ENCODE data around the gene PATZ1. TPM values are rescaled to one million over a fixed set of nuclear protein-coding genes. Genes with fewer than 3 reads are reported as not detected.
A peak's percentile ranks its signal among the peaks of the same experiment; 100 is the strongest.
"Not testable (repeated sequence)": the region's sequence is repeated elsewhere in the genome, so short reads cannot be mapped to it uniquely, and the experiment has no call there.

Gene PATZ1
- total RNA-seq, 1 experiment from 2014 or later = 28.2 TPM

GRCh38 chr22:31321421-31321820, 24.7 kb downstream of the PATZ1 start:
- CTCF ChIA-PET = interaction anchor here (0.6 kb wide), 1 partner anchor 49 kb away, joined by 3 read pairs; no protein-coding TSS in a partner anchor
- H3K9me2 ChIP-seq (ENCODE audit: insufficient read depth) = no peaks in the 10 kb centered on the region
- DNase-seq = no peak
- H2AFZ ChIP-seq = no peak overlapping the region
- no peak for TF ChIP-seq EZH2 (IDR thresholded peaks at IDR 0.05; ENCODE audit: low read depth)
- intact Hi-C loops (cut with micrococcal nuclease; ENCODE audit: unreplicated experiment) = no loop called here
- H3F3A ChIP-seq (ENCODE audit: insufficient read depth, low read depth) = no peaks in the 10 kb centered on the region; the same call in 1 of the 2 replicates
- H3K36me3 ChIP-seq (ENCODE audit: low read depth) = peaks cover 10% of the 10 kb centered on the region; the same call in 1 of the 2 replicates
- H3K4me1 ChIP-seq (replicated peaks; ENCODE audit: insufficient read depth) = no peaks in the 10 kb centered on the region
- no peaks in the 10 kb centered on the region for H3K79me2 ChIP-seq (ENCODE audit: low read depth)
- no peaks in the 10 kb centered on the region for H3K9me3 ChIP-seq (ENCODE audit: insufficient read depth, low read depth)
- H3K27ac ChIP-seq = no peak overlapping the region
- H3K27me3 ChIP-seq (ENCODE audit: insufficient read depth, low read depth) = no peaks in the 10 kb centered on the region
- no peak overlapping the region for H3K4me2 ChIP-seq
- POLR2A ChIA-PET (ENCODE audit: unreplicated experiment) = interaction anchor here (0.6 kb wide), 1 partner anchor 924 kb away, joined by 4 read pairs; no protein-coding TSS in a partner anchor
- no peak overlapping the region for H3K4me3 ChIP-seq
- no TSS peak for BruUV-seq (replicated peaks)
- H4K20me1 ChIP-seq (ENCODE audit: insufficient read depth) = no peaks in the 10 kb centered on the region

GRCh38 chr22:31314220-31314619, 31.9 kb downstream of the PATZ1 start:
- H4K20me1 ChIP-seq (ENCODE audit: insufficient read depth); H3K79me2 ChIP-seq (ENCODE audit: low read depth); H3K4me3 ChIP-seq; BruUV-seq (replicated peaks); H3K9me2 ChIP-seq (ENCODE audit: insufficient read depth); H3K27me3 ChIP-seq (ENCODE audit: insufficient read depth, low read depth); H2AFZ ChIP-seq; H3K36me3 ChIP-seq (ENCODE audit: low read depth); intact Hi-C loops (cut with micrococcal nuclease; ENCODE audit: unreplicated experiment); DNase-seq: not testable (repeated sequence)
- H3K4me2 ChIP-seq = peak overlapping the region; percentile 67
- H3F3A ChIP-seq (ENCODE audit: insufficient read depth, low read depth) = peaks cover 11% of the 10 kb centered on the region; the same call in 1 of the 2 replicates
- ChIA-PET POLR2A (ENCODE audit: unreplicated experiment) (interaction anchor here (0.6 kb wide), 1 partner anchor 233 kb away, joined by 3 read pairs; the partner anchor contains the start of gene SMTN), CTCF (interaction anchor here (1.6 kb wide), 2 partner anchors 24 to 42 kb away, joined by 4 to 10 read pairs; no protein-coding TSS in a partner anchor)
- H3K4me1 ChIP-seq (replicated peaks; ENCODE audit: insufficient read depth) = peaks cover 10% of the 10 kb centered on the region
- H3K9me3 ChIP-seq (ENCODE audit: insufficient read depth, low read depth) = peaks cover 21% of the 10 kb centered on the region
- peak overlapping the region; percentile 61 for H3K27ac ChIP-seq

DNA sequence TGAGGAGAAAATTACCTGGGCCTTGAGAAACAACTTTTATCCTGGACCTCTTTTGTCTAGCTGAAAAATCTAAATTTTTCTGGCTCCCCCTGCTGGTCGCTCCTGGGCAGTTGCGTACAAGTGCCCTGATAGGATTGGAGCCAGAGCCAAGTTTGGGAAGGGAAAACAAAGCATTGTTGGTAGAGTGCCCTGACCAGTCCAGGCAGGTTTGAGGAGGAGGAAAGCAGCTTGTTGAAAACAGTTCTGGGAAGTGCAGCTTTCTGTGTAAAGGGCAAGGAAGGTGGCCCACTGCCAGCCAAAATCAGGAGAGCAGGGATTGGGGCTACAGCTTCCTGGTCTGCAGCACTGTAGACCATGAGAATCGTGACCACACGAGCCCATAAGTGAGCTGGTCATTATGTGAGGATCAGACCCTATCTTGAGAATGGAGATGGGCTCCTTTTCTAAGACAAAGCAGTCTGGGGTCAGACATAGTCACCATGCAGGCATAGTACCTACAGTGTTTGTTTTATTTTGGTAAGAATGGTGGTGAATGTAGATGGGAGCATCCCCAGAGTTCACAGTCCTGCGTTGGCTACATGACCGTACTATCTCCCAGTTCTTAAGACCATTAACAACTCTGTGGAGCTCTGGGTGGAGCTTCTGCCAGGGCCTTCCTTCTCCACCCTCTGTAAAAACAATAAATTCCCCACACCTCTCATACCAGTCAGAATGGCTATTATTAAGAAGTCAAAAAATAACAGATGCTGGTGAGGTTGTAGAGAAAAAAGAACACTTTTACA, 32.6 kb downstream of the PATZ1 start:
- H3K27me3 ChIP-seq (ENCODE audit: insufficient read depth, low read depth) = no peaks in the 10 kb centered on the region
- ChIA-PET CTCF (interaction anchor here (0.5 to 1.6 kb wide), 9 partner anchors 10 to 1741 kb away, joined by 3 to 10 read pairs (median 3); partner anchors contain the start of gene PIK3IP1), POLR2A (ENCODE audit: unreplicated experiment) (interaction anchor here (0.5 to 1.0 kb wide), 6 partner anchors 16 to 333 kb away, joined by 3 to 6 read pairs (median 5); partner anchors contain the start of genes PATZ1 and SMTN)
- H3K9me3 ChIP-seq (ENCODE audit: insufficient read depth, low read depth) = peaks cover 21% of the 10 kb centered on the region
- intact Hi-C loops (cut with micrococcal nuclease; ENCODE audit: unreplicated experiment) = loop anchor here (1.0 kb wide), 3 partner anchors 21 to 101 kb away; partner anchors contain the start of genes LIMK2 and PIK3IP1
- TF ChIP-seq CTCF (conservative IDR thresholded peaks at IDR 0.05) = peak; percentile 96
- no peak for TF ChIP-seq EZH2 (IDR thresholded peaks at IDR 0.05; ENCODE audit: low read depth)
- H3K79me2 ChIP-seq (ENCODE audit: low read depth) = no peaks in the 10 kb centered on the region
- peak overlapping the region; percentile 24; the same call in 1 of the 2 replicates for H2AFZ ChIP-seq
- DNase-seq = peak; percentile 84 to 88
- H3K27ac ChIP-seq = peak overlapping the region; percentile 61
- H4K20me1 ChIP-seq (ENCODE audit: insufficient read depth) = no peaks in the 10 kb centered on the region
- no peak overlapping the region for H3K4me3 ChIP-seq
- no peaks in the 10 kb centered on the region for H3K9me2 ChIP-seq (ENCODE audit: insufficient read depth)
- H3F3A ChIP-seq (ENCODE audit: insufficient read depth, low read depth) = peaks cover 11% of the 10 kb centered on the region; the same call in 1 of the 2 replicates
- peaks cover 10% of the 10 kb centered on the region for H3K4me1 ChIP-seq (replicated peaks; ENCODE audit: insufficient read depth)
- no TSS peak for BruUV-seq (replicated peaks)
- H3K36me3 ChIP-seq (ENCODE audit: low read depth) = no peaks in the 10 kb centered on the region; the same call in 1 of the 2 replicates
- H3K4me2 ChIP-seq = peak overlapping the region; percentile 67

- Histone ChIP-seq H3K27me3 (ENCODE audit: insufficient read depth, low read depth) (no peaks in the 10 kb centered on the region), H4K20me1 (ENCODE audit: insufficient read depth) (no peaks in the 10 kb centered on the region), H3K9me3 (ENCODE audit: insufficient read depth, low read depth) (no peaks in the 10 kb centered on the region), H3K36me3 (ENCODE audit: low read depth) (no peaks in the 10 kb centered on the region), H3K27ac (no peak overlapping the region), H3K4me1 (replicated peaks; ENCODE audit: insufficient read depth) (no peaks in the 10 kb centered on the region; the same call in 1 of the 2 replicates), H3K4me3 (no peak overlapping the region), H3K9me2 (ENCODE audit: insufficient read depth) (no peaks in the 10 kb centered on the region), H3K4me2 (no peak overlapping the region), H3F3A (ENCODE audit: insufficient read depth, low read depth) (peaks cover 3% of the 10 kb centered on the region; the same call in 1 of the 2 replicates), H2AFZ (no peak overlapping the region), H3K79me2 (ENCODE audit: low read depth) (no peaks in the 10 kb centered on the region)
- intact Hi-C loops (cut with micrococcal nuclease; ENCODE audit: unreplicated experiment) = no loop called here
- ChIA-PET POLR2A (ENCODE audit: unreplicated experiment) (no interaction called here), CTCF (interaction anchor here (0.6 kb wide), 1 partner anchor 10 kb away, joined by 5 read pairs; no protein-coding TSS in a partner anchor)
- no TSS peak for BruUV-seq (replicated peaks)
- no peak for DNase-seq
- TF ChIP-seq CTCF (conservative IDR thresholded peaks at IDR 0.05) = no peak
- no peak for TF ChIP-seq EZH2 (IDR thresholded peaks at IDR 0.05; ENCODE audit: low read depth)
Measured at GRCh38 chr22:31308181-31308580, 38.0 kb downstream of the PATZ1 start.
